ENCODE data around the gene SCAMP2. TPM values are rescaled to one million over a fixed set of nuclear protein-coding genes. Genes with fewer than 3 reads are reported as not detected.

The SCAMP2 gene
- total and polyA plus RNA-seq, 2 experiments from 2014 or later: 34.7 to 51.3 TPM

DNA sequence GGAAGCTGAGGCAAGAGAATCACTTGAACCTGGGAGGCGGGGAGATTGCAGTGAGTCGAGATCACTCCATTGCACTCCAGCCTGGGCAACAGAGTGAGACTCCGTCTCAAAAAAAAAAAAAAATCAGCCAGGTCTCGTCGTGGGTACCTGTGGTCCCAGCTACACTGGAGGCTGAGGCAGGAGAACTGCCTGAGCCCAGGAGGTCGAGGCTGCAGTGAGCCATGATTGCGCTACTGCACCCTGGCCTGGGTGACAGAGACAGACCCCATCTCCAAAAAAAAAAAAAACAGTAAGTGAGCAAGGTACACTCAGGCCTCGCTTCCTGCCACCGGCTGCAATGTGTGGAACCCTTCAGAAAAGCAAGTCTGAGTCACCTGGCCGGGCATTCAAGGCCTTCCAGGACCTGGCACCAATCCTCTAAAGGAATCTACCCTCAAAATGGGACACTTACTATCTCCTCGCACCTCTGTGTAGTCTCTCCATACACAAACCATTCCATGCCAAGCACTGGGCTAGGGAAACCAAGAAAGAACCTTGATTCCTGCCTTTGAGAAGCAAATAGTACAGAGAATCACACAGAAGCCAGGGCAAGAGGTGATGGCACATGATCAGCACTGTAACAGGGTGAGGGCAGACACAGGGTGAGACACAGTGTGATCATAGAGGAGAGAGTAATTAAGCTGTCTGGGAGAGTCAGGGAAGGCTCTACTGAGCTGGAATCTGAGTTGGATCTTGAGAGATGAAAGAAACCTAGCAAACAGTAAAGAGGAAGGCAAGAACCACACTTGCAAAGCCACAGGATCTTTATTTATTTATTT lies 9.7 kb downstream of the SCAMP2 start (continued):
- TF ChIP-seq, protein P1, sequence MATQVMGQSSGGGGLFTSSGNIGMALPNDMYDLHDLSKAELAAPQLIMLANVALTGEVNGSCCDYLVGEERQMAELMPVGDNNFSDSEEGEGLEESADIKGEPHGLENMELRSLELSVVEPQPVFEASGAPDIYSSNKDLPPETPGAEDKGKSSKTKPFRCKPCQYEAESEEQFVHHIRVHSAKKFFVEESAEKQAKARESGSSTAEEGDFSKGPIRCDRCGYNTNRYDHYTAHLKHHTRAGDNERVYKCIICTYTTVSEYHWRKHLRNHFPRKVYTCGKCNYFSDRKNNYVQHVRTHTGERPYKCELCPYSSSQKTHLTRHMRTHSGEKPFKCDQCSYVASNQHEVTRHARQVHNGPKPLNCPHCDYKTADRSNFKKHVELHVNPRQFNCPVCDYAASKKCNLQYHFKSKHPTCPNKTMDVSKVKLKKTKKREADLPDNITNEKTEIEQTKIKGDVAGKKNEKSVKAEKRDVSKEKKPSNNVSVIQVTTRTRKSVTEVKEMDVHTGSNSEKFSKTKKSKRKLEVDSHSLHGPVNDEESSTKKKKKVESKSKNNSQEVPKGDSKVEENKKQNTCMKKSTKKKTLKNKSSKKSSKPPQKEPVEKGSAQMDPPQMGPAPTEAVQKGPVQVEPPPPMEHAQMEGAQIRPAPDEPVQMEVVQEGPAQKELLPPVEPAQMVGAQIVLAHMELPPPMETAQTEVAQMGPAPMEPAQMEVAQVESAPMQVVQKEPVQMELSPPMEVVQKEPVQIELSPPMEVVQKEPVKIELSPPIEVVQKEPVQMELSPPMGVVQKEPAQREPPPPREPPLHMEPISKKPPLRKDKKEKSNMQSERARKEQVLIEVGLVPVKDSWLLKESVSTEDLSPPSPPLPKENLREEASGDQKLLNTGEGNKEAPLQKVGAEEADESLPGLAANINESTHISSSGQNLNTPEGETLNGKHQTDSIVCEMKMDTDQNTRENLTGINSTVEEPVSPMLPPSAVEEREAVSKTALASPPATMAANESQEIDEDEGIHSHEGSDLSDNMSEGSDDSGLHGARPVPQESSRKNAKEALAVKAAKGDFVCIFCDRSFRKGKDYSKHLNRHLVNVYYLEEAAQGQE (IDR thresholded peaks at IDR 0.05; ENCODE audit: unreplicated experiment): no peak
- TF ChIP-seq, protein P2, sequence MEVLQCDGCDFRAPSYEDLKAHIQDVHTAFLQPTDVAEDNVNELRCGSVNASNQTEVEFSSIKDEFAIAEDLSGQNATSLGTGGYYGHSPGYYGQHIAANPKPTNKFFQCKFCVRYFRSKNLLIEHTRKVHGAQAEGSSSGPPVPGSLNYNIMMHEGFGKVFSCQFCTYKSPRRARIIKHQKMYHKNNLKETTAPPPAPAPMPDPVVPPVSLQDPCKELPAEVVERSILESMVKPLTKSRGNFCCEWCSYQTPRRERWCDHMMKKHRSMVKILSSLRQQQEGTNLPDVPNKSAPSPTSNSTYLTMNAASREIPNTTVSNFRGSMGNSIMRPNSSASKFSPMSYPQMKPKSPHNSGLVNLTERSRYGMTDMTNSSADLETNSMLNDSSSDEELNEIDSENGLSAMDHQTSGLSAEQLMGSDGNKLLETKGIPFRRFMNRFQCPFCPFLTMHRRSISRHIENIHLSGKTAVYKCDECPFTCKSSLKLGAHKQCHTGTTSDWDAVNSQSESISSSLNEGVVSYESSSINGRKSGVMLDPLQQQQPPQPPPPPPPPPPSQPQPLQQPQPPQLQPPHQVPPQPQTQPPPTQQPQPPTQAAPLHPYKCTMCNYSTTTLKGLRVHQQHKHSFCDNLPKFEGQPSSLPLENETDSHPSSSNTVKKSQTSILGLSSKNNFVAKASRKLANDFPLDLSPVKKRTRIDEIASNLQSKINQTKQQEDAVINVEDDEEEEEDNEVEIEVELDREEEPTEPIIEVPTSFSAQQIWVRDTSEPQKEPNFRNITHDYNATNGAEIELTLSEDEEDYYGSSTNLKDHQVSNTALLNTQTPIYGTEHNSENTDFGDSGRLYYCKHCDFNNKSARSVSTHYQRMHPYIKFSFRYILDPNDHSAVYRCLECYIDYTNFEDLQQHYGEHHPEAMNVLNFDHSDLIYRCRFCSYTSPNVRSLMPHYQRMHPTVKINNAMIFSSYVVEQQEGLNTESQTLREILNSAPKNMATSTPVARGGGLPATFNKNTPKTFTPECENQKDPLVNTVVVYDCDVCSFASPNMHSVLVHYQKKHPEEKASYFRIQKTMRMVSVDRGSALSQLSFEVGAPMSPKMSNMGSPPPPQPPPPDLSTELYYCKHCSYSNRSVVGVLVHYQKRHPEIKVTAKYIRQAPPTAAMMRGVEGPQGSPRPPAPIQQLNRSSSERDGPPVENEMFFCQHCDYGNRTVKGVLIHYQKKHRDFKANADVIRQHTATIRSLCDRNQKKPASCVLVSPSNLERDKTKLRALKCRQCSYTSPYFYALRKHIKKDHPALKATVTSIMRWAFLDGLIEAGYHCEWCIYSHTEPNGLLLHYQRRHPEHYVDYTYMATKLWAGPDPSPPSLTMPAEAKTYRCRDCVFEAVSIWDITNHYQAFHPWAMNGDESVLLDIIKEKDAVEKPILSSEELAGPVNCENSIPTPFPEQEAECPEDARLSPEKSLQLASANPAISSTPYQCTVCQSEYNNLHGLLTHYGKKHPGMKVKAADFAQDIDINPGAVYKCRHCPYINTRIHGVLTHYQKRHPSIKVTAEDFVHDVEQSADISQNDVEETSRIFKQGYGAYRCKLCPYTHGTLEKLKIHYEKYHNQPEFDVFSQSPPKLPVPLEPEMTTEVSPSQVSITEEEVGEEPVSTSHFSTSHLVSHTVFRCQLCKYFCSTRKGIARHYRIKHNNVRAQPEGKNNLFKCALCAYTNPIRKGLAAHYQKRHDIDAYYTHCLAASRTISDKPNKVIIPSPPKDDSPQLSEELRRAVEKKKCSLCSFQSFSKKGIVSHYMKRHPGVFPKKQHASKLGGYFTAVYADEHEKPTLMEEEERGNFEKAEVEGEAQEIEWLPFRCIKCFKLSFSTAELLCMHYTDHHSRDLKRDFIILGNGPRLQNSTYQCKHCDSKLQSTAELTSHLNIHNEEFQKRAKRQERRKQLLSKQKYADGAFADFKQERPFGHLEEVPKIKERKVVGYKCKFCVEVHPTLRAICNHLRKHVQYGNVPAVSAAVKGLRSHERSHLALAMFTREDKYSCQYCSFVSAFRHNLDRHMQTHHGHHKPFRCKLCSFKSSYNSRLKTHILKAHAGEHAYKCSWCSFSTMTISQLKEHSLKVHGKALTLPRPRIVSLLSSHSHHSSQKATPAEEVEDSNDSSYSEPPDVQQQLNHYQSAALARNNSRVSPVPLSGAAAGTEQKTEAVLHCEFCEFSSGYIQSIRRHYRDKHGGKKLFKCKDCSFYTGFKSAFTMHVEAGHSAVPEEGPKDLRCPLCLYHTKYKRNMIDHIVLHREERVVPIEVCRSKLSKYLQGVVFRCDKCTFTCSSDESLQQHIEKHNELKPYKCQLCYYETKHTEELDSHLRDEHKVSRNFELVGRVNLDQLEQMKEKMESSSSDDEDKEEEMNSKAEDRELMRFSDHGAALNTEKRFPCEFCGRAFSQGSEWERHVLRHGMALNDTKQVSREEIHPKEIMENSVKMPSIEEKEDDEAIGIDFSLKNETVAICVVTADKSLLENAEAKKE (CRISPR knock-in tag; IDR thresholded peaks at IDR 0.05): no peak
- TF ChIP-seq ZNF114 (CRISPR knock-in tag; IDR thresholded peaks at IDR 0.05): no peak
- no peak for TF ChIP-seq STAT1 (IDR thresholded peaks at IDR 0.05; ENCODE audit: unreplicated experiment)
- no peak for TF ChIP-seq EZH2 (IDR thresholded peaks at IDR 0.05; ENCODE audit: low read depth, unreplicated experiment)
- TF ChIP-seq JUNB (IDR thresholded peaks at IDR 0.05; ENCODE audit: unreplicated experiment): no peak

All from GM23338 (cell line).